Measurements from ENCODE around the gene RSAD2. TPM values are rescaled to one million over a fixed set of nuclear protein-coding genes. Genes with fewer than 3 reads are reported as not detected.

RSAD2 gene
- total RNA-seq, 2 experiments from 2014 or later: 72.4 to 74.5 TPM

Other genes starting within 250 kb of the RSAD2 start
- 10 to 100 TPM; 84.0 to 90.8 TPM for gene CMPK2, start 11.9 kb upstream of the RSAD2 start, total RNA-seq
- 10 to 100 TPM; 76.9 to 87.0 TPM for gene RNF144A, start 39.6 kb downstream of the RSAD2 start, total RNA-seq

All from activated CD8-positive, alpha-beta T cell treated with anti-CD3 and anti-CD28 coated beads, Interleukin-2, amount 10 ng/mL, durations not matched to agents 7 days and 5 days (primary cell).